ENCODE results near the gene PKP1.
A peak's percentile ranks its signal among the peaks of the same experiment; 100 is the strongest.

Gene PKP1

GRCh38 chr1:201347498-201348210, 64.3 kb downstream of the PKP1 start:
- no peak for DNase-seq (ENCODE audit: low read depth in 1 of 2, low spot score in 1 of 2)

DNA sequence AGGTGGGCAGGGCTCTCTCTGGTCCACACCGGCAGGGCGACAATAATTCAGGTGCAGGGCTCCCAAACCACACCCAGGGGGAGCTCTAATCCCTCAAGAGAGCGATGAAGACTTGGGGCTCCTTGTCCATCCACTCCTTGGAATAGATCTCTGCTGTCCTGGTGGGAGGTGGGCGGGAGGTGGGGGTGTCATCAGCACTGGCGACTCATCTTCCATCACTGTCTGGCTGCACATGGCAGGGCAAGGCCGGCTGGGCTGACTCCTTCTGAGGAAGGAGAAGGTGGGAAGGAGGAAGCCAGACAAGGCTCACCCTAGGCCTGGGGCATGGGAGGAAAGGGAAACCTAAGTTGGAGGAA, 64.9 kb downstream of the PKP1 start:
- DNase-seq (ENCODE audit: low read depth in 1 of 2, low spot score in 1 of 2) = peak in 1 of 2 donors; percentile 20

- no peak for DNase-seq (ENCODE audit: low read depth in 1 of 2, low spot score in 1 of 2)
Measured at GRCh38 chr1:201349092-201349491, 65.8 kb downstream of the PKP1 start.

DNA sequence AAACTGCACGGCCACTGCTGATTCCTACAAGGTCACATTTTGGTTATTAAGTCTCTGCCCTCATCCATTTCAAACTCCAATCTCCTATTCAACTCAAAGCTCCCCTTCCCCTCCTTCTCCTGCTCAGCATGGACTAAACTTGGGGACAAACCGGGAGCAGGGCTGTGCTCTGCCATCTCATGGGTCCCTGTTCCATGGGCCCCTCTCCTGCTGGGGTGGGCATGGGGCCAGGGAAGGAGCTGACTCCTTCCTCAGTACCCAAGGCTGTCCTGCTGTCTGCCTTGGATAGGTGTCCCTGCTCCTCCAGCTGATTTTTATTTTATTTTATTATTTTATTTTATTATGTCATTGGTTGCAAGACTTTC, 67.0 kb downstream of the PKP1 start:
- no peak for DNase-seq (ENCODE audit: low read depth in 1 of 2, low spot score in 1 of 2)

DNA sequence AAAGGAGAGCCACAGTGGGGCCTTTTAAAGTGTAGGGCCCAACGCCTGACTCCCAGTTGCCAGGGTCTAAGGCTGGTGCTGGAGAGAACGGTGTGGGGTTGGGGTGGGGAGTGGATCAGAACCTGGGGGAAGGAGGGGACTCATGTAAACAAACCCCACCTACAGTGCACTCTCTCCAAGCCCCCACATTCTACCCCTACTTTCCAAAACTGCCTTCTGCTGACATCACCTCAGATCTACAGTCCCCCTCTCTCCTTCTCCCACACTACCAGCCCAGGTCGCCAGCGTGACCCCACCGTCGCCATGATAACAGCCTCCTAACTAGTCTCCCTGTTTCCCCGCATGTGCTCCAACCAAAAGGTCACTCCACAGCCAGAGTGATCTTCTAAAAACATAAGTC, 67.6 kb downstream of the PKP1 start:
- DNase-seq (ENCODE audit: low read depth in 1 of 2, low spot score in 1 of 2) = no peak

GRCh38 chr1:201351617-201352016, 68.3 kb downstream of the PKP1 start:
- no peak for DNase-seq (ENCODE audit: low read depth in 1 of 2, low spot score in 1 of 2)

DNA sequence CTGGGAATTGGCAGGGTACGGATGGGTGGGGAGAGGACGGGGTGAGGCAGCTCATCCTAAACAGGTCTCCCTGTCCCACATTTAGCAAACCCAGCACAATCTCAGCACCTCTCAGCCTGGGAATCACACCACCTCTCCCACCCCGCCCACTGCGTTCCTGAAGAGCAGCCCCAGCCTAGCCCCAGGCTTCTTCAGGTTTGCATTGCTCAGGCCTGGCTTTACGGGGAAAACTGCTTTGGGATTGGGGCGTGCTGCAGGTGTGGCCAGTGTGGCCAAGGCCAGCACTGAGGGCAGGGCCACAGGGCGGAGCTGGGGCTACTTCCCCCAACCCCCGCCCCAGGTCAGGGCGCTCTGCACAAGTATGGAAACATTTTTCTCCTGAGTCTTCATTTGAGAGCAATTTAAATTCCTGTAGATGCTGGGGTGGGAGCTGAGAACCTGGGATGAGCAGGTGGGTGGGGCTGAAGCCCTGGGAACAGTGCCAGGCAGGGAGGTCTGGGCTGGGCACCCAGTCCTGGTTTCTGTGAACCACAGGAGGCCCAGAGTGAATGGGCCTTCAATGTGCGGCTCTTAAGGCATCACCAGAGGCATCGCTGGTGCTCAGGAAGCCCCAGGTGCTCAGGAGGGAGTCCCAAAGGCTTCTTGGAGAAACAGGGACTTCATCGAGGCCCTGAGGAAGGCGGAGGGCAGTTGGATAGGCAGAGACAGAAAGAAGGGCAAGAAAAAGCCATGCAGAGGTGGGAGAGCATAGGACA, 70.1 kb downstream of the PKP1 start:
- DNase-seq (ENCODE audit: low read depth in 1 of 2, low spot score in 1 of 2) = no peak

- DNase-seq (ENCODE audit: low read depth in 1 of 2, low spot score in 1 of 2) = no peak
Measured at GRCh38 chr1:201354151-201354900, 71.0 kb downstream of the PKP1 start.

DNA sequence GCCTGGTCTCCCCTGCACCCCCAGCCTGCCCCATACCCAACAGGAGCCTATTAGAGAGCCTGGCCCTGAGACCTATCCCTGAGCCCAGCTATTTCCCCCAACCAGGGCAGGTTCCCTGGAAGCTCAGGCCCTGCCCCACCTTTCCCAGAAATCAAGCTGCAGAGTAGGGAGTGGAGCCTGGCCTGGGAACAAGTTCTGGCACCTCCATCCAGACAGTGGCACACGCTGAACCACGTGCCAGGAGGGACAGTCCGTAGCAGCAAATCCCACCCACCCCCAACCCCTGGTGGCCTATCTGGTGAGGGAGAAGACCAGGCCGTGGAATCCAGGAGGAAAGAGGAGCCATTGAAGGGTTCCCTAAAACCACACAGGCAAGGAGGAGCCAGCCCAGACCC, 71.6 kb downstream of the PKP1 start:
- DNase-seq (ENCODE audit: low read depth in 1 of 2, low spot score in 1 of 2) = no peak

- DNase-seq (ENCODE audit: low read depth in 1 of 2, low spot score in 1 of 2) = no peak
Measured at GRCh38 chr1:201355471-201355870, 72.2 kb downstream of the PKP1 start.

DNA sequence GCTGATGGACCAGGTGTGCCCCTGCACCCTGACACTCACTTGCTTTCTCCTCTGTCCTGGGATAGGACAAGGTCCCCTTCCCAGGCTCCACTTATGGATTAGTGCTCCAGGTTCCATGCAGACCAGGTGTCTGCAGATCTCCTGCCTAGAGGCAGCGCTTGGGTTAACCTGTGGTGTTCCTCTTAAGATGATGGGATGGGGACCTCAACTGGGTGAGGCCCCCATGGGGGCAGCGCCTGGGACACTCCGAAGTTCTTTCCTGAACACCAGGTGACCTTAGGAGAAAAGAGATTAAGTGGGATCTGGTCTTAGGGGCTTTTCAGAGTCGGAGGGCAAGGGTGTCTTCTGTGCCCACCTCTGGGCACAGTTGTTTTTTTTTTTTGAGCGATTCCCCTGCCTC, 72.9 kb downstream of the PKP1 start:
- DNase-seq (ENCODE audit: low read depth in 1 of 2, low spot score in 1 of 2) = no peak

DNA sequence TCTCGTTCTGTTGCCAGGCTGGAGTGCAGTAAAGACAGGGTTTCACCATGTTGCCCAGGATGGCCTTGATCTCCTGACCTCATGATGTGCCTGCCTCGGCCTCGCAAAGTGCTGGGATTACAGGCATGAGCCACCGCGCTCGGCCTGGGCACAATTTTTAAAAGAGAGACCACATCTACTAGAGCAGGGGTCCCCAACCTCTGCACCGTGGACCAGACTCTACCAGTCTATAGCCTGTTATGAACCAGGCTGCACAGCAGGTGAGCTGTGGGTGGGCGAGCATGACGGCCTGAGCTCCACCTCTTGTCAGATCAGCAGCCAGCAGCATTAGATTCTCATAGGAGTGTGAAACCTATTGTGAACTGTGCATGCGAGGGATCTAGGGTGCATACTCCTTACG, 73.4 kb downstream of the PKP1 start:
- no peak for DNase-seq (ENCODE audit: low read depth in 1 of 2, low spot score in 1 of 2)

GRCh38 chr1:201357211-201357610, 73.9 kb downstream of the PKP1 start:
- DNase-seq (ENCODE audit: low read depth in 1 of 2, low spot score in 1 of 2) = no peak

GRCh38 chr1:201357636-201358348, 74.5 kb downstream of the PKP1 start:
- no peak for DNase-seq (ENCODE audit: low read depth in 1 of 2, low spot score in 1 of 2)

- no peak for DNase-seq (ENCODE audit: low read depth in 1 of 2, low spot score in 1 of 2)
Measured at GRCh38 chr1:201358596-201358995, 75.3 kb downstream of the PKP1 start.

DNA sequence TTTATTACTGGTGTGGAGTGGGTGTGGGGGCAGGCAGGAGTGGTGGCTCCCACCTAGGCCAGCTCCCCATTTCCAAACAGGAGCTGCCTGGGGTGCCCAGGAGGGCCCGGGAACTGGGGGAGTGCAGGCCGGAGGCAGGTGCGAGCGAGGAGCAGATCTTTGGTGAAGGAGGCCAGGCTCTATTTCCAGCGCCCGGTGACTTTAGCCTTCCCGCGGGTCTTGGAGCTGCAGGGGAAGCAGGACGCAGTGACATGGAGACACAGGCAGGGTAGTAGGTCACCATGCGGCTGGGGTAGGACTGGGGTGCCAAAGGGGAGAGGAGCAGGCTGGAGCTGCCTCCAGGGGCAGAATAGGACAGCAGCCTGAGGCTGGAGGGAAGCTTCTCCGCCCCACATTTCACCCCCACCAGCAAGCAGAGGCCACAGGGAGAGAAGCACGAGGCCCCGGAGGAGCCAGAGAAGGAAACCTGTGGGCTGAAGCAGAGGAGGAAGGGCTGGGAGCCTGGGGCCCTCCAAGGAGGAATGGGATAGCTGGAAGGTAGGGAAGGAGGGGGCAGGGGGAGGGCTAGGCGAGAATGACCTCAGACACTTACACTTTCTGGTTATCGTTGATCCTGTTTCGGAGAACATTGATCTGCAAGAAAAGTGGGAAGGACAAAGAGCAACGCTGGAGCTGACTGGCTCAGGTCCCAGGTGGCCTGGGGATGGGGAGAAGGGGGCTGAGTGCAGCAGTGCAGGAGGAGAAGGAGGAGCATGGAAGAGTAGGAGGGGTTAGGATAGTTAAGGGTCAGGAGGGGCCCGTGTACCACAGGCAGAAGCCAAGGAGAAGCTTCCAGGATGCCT, 75.9 kb downstream of the PKP1 start:
- no peak for DNase-seq (ENCODE audit: low read depth in 1 of 2, low spot score in 1 of 2)

DNA sequence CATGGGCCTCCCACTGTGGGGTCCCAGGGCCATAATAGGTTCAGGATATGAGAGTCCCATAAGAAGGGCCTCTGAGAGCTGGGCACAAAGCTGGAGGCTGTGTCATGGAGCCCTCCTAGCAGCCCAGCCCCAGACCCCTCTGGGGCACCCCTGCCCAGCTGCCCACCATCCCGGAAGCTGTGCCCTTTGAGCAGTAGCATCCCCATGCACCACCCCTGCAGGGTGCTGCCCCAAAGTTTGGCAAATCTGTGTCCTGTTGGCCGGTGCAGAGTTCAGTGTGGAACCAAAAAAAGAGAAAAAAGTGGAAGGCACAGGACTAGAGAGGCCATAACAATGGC, 76.5 kb downstream of the PKP1 start:
- no peak for DNase-seq (ENCODE audit: low read depth in 1 of 2, low spot score in 1 of 2)

- no peak for DNase-seq (ENCODE audit: low read depth in 1 of 2, low spot score in 1 of 2)
Measured at GRCh38 chr1:201360486-201360885, 77.2 kb downstream of the PKP1 start.

- no peak for DNase-seq (ENCODE audit: low read depth in 1 of 2, low spot score in 1 of 2)
Measured at GRCh38 chr1:201360901-201361651, 77.8 kb downstream of the PKP1 start.
